Loucy (cell line): ENCODE data around the gene BRINP3.

Experiments
- EZH2phosphoT487 ChIP-seq: fragments of 200-600 bp; IDR thresholded peaks from 2 replicates; pipeline ENCODE4 v1.6.1; 2018; ENCODE audit warnings: antibody characterized with exemption, mild to moderate bottlenecking, moderate library complexity, borderline replicate concordance
- TF ChIP-seq, protein P1 (sequence below): fragments of 200-600 bp; sonication (generic); conservative IDR thresholded peaks from 2 replicates; pipeline ENCODE4 v1.5.1; 2014; ENCODE audit warnings: mild to moderate bottlenecking, antibody characterized with exemption, low read length

DNA sequence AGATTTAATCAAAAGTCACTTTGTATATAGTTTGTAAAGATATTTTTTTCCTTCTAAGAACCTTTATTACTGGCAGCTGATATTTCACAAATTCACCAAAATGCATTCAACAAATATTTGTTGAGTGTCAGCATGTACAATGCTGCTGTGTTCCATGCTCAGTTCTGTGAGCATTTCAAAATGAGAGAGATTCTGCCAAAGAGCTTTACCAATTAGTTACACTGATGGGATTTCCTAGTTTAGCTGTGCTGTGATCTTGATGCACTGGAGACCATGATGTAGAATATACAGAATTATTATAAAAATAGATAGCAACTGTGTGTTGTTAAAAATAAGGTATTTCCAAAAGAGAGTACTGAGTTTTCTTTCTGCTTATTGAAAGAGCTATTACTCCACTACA, 225.6 kb downstream of the BRINP3 start:
- TF ChIP-seq, protein P1, sequence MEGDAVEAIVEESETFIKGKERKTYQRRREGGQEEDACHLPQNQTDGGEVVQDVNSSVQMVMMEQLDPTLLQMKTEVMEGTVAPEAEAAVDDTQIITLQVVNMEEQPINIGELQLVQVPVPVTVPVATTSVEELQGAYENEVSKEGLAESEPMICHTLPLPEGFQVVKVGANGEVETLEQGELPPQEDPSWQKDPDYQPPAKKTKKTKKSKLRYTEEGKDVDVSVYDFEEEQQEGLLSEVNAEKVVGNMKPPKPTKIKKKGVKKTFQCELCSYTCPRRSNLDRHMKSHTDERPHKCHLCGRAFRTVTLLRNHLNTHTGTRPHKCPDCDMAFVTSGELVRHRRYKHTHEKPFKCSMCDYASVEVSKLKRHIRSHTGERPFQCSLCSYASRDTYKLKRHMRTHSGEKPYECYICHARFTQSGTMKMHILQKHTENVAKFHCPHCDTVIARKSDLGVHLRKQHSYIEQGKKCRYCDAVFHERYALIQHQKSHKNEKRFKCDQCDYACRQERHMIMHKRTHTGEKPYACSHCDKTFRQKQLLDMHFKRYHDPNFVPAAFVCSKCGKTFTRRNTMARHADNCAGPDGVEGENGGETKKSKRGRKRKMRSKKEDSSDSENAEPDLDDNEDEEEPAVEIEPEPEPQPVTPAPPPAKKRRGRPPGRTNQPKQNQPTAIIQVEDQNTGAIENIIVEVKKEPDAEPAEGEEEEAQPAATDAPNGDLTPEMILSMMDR: no peak
- no peak for TF ChIP-seq EZH2phosphoT487
